SK-N-SH (cell line): ENCODE results near the gene TRMT44.

Experiments
- RAD21 ChIP-seq: IDR thresholded peaks from 2 replicates; pipeline ENCODE4 v1.6.1; 2012; ENCODE audit warnings: mild to moderate bottlenecking, low read length
- RFX5 ChIP-seq: IDR thresholded peaks from 2 replicates; pipeline ENCODE4 v1.6.1; 2012; ENCODE audit warnings: mild to moderate bottlenecking, improper control_type of control experiment, low read length
- TF ChIP-seq, protein P1 (sequence below): fragments of 200-600 bp; sonication (generic); IDR thresholded peaks from 2 replicates; pipeline ENCODE4 v1.6.1; 2017; ENCODE audit warnings: antibody characterized with exemption, mild to moderate bottlenecking, moderate library complexity
- TF ChIP-seq, protein P2 (sequence below): IDR thresholded peaks from 2 replicates; pipeline ENCODE4 v1.6.1; 2012; ENCODE audit warnings: mild to moderate bottlenecking, low read depth, low read length, moderate library complexity
- TF ChIP-seq, protein P3 (sequence below): IDR thresholded peaks from 2 replicates; pipeline ENCODE4; 2012

DNA sequence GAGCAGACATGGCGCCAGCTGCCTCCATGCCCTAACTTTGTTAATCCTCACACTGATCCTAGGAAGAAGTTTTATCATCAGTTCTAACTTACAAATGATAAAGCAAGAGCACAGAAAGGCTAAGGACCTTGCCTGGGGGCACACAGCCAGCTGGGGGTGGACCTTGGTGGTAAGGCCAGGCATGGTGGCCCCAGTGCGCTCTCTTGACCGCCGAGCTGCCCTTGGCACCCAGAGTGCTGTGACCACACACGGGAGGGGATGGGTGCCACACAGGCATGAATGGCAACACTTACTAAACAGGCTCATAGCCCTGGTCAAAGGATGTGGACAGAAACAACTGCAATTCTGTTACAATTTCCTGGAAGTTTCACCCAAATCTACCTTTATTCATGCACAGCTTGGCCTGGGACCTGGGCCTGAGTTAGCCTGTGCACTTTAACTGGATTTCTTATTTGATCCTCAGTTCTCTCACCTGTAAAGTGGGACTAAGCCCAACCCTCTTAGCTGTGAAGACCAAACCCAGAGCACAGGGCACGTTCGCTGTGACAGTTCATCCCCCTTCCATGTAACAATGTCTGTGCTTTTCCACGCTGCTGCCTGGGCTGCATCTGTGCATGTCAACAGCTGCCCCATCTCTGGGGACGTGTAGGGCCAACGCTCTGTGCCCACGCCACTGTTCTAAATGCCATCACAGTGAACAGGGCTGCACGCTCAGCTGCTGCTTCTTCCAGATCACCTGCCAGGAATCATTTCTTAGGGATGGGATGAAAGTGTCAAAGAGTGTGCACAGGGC is 44.9 kb upstream of the TRMT44 start:
- TF ChIP-seq, protein P1, sequence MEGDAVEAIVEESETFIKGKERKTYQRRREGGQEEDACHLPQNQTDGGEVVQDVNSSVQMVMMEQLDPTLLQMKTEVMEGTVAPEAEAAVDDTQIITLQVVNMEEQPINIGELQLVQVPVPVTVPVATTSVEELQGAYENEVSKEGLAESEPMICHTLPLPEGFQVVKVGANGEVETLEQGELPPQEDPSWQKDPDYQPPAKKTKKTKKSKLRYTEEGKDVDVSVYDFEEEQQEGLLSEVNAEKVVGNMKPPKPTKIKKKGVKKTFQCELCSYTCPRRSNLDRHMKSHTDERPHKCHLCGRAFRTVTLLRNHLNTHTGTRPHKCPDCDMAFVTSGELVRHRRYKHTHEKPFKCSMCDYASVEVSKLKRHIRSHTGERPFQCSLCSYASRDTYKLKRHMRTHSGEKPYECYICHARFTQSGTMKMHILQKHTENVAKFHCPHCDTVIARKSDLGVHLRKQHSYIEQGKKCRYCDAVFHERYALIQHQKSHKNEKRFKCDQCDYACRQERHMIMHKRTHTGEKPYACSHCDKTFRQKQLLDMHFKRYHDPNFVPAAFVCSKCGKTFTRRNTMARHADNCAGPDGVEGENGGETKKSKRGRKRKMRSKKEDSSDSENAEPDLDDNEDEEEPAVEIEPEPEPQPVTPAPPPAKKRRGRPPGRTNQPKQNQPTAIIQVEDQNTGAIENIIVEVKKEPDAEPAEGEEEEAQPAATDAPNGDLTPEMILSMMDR = no peak
- TF ChIP-seq, protein P2, sequence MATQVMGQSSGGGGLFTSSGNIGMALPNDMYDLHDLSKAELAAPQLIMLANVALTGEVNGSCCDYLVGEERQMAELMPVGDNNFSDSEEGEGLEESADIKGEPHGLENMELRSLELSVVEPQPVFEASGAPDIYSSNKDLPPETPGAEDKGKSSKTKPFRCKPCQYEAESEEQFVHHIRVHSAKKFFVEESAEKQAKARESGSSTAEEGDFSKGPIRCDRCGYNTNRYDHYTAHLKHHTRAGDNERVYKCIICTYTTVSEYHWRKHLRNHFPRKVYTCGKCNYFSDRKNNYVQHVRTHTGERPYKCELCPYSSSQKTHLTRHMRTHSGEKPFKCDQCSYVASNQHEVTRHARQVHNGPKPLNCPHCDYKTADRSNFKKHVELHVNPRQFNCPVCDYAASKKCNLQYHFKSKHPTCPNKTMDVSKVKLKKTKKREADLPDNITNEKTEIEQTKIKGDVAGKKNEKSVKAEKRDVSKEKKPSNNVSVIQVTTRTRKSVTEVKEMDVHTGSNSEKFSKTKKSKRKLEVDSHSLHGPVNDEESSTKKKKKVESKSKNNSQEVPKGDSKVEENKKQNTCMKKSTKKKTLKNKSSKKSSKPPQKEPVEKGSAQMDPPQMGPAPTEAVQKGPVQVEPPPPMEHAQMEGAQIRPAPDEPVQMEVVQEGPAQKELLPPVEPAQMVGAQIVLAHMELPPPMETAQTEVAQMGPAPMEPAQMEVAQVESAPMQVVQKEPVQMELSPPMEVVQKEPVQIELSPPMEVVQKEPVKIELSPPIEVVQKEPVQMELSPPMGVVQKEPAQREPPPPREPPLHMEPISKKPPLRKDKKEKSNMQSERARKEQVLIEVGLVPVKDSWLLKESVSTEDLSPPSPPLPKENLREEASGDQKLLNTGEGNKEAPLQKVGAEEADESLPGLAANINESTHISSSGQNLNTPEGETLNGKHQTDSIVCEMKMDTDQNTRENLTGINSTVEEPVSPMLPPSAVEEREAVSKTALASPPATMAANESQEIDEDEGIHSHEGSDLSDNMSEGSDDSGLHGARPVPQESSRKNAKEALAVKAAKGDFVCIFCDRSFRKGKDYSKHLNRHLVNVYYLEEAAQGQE = no peak
- no peak for TF ChIP-seq RAD21
- TF ChIP-seq, protein P3, sequence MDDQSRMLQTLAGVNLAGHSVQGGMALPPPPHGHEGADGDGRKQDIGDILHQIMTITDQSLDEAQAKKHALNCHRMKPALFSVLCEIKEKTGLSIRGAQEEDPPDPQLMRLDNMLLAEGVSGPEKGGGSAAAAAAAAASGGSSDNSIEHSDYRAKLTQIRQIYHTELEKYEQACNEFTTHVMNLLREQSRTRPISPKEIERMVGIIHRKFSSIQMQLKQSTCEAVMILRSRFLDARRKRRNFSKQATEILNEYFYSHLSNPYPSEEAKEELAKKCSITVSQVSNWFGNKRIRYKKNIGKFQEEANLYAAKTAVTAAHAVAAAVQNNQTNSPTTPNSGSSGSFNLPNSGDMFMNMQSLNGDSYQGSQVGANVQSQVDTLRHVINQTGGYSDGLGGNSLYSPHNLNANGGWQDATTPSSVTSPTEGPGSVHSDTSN = no peak
- no peak for TF ChIP-seq RFX5
